Measurements from ENCODE around the gene TIGD3. TPM values are rescaled to one million over a fixed set of nuclear protein-coding genes. Genes with fewer than 3 reads are reported as not detected.

Gene TIGD3
- total RNA-seq, 1 donor from 2014 or later = 0.43 TPM

- intact Hi-C loops (cut with DNase I) = no loop called here
- no peaks in the 10 kb centered on the region for H3K27me3 ChIP-seq
- H3K4me3 ChIP-seq = peak overlapping the region; percentile 98
- TF ChIP-seq, protein P1, sequence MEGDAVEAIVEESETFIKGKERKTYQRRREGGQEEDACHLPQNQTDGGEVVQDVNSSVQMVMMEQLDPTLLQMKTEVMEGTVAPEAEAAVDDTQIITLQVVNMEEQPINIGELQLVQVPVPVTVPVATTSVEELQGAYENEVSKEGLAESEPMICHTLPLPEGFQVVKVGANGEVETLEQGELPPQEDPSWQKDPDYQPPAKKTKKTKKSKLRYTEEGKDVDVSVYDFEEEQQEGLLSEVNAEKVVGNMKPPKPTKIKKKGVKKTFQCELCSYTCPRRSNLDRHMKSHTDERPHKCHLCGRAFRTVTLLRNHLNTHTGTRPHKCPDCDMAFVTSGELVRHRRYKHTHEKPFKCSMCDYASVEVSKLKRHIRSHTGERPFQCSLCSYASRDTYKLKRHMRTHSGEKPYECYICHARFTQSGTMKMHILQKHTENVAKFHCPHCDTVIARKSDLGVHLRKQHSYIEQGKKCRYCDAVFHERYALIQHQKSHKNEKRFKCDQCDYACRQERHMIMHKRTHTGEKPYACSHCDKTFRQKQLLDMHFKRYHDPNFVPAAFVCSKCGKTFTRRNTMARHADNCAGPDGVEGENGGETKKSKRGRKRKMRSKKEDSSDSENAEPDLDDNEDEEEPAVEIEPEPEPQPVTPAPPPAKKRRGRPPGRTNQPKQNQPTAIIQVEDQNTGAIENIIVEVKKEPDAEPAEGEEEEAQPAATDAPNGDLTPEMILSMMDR (IDR thresholded peaks at IDR 0.05) = peak; percentile 94
- H3K36me3 ChIP-seq = peaks cover 3% of the 10 kb centered on the region
- ATAC-seq = peak; percentile 72
- H3K4me1 ChIP-seq = peaks cover 24% of the 10 kb centered on the region
- H3K9me3 ChIP-seq = no peaks in the 10 kb centered on the region
- peak; percentile 91 for DNase-seq
- H3K27ac ChIP-seq = peak overlapping the region; percentile 89
Observed at GRCh38 chr11:65315204-65315865, 39.2 kb upstream of the TIGD3 start.

DNA sequence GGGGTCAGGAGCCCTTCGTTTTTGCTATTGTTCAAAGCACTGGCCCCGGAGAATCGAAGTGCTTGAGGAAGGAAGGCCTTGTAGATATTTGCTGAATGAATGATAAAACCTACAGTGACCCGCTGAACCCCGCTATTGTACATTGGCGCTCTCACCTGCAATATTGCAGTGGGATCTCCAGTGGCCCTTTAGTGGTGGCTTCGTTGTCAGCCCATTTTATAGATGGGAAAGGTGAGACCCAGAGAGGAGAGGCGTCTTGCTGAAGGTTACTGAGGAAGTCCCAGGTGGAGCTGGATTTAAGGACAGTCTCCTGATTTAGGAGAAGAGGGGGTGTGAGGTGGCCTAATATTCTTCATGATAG lies 38.7 kb upstream of the TIGD3 start:
- Histone ChIP-seq H3K27me3 (no peaks in the 10 kb centered on the region), H3K4me1 (peaks cover 22% of the 10 kb centered on the region), H3K9me3 (no peaks in the 10 kb centered on the region), H3K4me3 (peak overlapping the region; percentile 98), H3K27ac (peak overlapping the region; percentile 89), H3K36me3 (peaks cover 8% of the 10 kb centered on the region)
- ATAC-seq (no peak), DNase-seq (no peak)
- intact Hi-C loops (cut with DNase I) = no loop called here
- TF ChIP-seq, protein P1 (IDR thresholded peaks at IDR 0.05) = peak; percentile 18

DNA sequence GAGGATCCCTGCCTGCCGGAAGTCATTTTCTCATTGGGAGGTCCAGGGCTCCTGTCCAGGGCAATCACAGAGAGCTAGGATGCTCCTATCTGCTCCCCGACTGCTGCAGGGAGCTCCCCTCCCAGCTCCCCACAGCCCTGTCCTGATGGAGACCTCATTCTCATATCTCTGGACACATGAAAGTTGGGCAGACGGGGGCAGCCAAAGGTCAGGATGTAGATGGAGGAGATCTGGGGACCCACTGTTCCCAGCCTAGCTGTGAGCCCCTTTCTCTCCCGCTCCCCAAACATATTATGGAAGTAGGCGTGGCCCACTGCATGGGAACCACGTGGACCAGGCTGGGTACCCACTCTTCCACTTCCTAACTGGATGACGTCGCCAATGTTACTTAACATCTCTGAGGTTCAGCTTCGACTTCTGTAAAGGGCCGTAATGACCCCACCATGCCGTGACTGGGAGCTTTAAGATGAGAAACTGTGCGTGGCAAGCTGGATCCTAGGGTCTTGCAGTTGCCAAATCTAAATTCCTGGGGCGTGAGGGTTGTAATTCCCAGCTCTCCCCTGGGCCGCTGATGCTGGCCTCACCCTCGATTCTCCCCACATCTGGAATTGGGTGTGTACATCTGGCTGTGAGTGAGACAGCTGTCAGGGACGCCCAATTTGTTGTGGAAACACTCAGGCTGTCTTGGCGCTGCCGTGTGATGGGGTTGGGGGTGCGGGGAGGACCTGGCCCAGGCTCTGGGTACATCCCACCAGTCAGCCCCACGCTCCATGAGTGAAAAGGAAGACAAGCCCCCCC lies 38.1 kb upstream of the TIGD3 start:
- no peak for DNase-seq
- TF ChIP-seq, protein P1 (IDR thresholded peaks at IDR 0.05) = no peak
- ATAC-seq = peak; percentile 3
- peak overlapping the region; percentile 89 for H3K27ac ChIP-seq
- no peaks in the 10 kb centered on the region for H3K27me3 ChIP-seq
- peak overlapping the region; percentile 98 for H3K4me3 ChIP-seq
- intact Hi-C loops (cut with DNase I) = no loop called here
- H3K4me1 ChIP-seq = peaks cover 22% of the 10 kb centered on the region
- peaks cover 14% of the 10 kb centered on the region for H3K36me3 ChIP-seq
- no peaks in the 10 kb centered on the region for H3K9me3 ChIP-seq

GRCh38 chr11:65317025-65317786 lies 37.3 kb upstream of the TIGD3 start:
- ATAC-seq = peak; percentile 7
- intact Hi-C loops (cut with DNase I) = no loop called here
- DNase-seq = peak; percentile 70

GRCh38 chr11:65320386-65321075 lies 34.0 kb upstream of the TIGD3 start:
- no peak overlapping the region for H3K4me3 ChIP-seq
- H3K27me3 ChIP-seq = no peaks in the 10 kb centered on the region
- ATAC-seq (no peak), DNase-seq (no peak)
- intact Hi-C loops (cut with DNase I) = no loop called here
- H3K9me3 ChIP-seq = no peaks in the 10 kb centered on the region
- H3K4me1 ChIP-seq = peaks cover 23% of the 10 kb centered on the region
- H3K27ac ChIP-seq = peak overlapping the region; percentile 11
- peaks cover 28% of the 10 kb centered on the region for H3K36me3 ChIP-seq
- TF ChIP-seq, protein P1 (IDR thresholded peaks at IDR 0.05) = no peak

More at GRCh38 chr11:65317025-65317786, 37.3 kb upstream of the TIGD3 start:
- TF ChIP-seq, protein P1 (IDR thresholded peaks at IDR 0.05) = no peak
- no peaks in the 10 kb centered on the region for H3K27me3 ChIP-seq
- H3K27ac ChIP-seq = peak overlapping the region; percentile 89
- no peaks in the 10 kb centered on the region for H3K9me3 ChIP-seq
- peak overlapping the region; percentile 98 for H3K4me3 ChIP-seq
- peaks cover 22% of the 10 kb centered on the region for H3K36me3 ChIP-seq
- H3K4me1 ChIP-seq = peaks cover 26% of the 10 kb centered on the region

Data from upper lobe of right lung (tissue), 1 donor.